Body of pancreas (tissue), 4 donors: ENCODE results near the gene GMDS. TPM values are rescaled to one million over a fixed set of nuclear protein-coding genes. Genes with fewer than 3 reads are reported as not detected.

ENCODE experiments used
- ATAC-seq: fragments of 150-250 bp; one replicate; pipeline ENCODE4 v1.9.1; 2016
- DNase-seq, 4 donors: peaks; one replicate each; pipeline ENCODE4 v3.0.0-alpha.2; 2019
- H3K27ac ChIP-seq, 4 donors: fragments of 200-600 bp; sonication (generic); 1 replicate in 3 of 4; 2 replicates in 1 of 4; pipeline versions ENCODE4 v1.5.1 to v1.6.1; 2016 to 2019; ENCODE audit warnings: mild to moderate bottlenecking in 1 of 4, mixed read lengths in 1 of 4, moderate library complexity in 1 of 4
- H3K27me3 ChIP-seq, 2 donors: fragments of 200-600 bp; sonication (generic); one replicate each; pipeline ENCODE4 v1.6.0; 2016; ENCODE audit warnings: mild to moderate bottlenecking in 1 of 2
- H3K36me3 ChIP-seq, 2 donors: fragments of 200-600 bp; sonication (generic); replicated peaks in 1 of 2; 2 replicates each; pipeline ENCODE4 v1.5.1; 2016; ENCODE audit warnings: low read depth in 2 of 2; ENCODE audit not compliant: insufficient read depth in 1 of 2
- H3K4me1 ChIP-seq: fragments of 200-600 bp; sonication (generic); one replicate; pipeline ENCODE4 v1.6.0; 2016
- H3K4me3 ChIP-seq, 2 donors: fragments of 200-600 bp; sonication (generic); 1 replicate in 1 of 2; 2 replicates in 1 of 2; pipeline ENCODE4 v1.5.1; 2016 to 2019
- H3K9me3 ChIP-seq, 3 donors: fragments of 200-600 bp; sonication (generic); 1 replicate in 2 of 3; 2 replicates in 1 of 3; pipeline ENCODE4 v1.5.1; 2016
- POLR2A ChIP-seq, 3 donors: fragments of 450-650 bp; IDR thresholded peaks; one replicate each; pipeline ENCODE4 v1.6.1; 2016; ENCODE audit warnings: antibody characterized with exemption in 3 of 3, mild to moderate bottlenecking in 2 of 3
- WGBS, 2 donors: methylation state at CpG; one replicate each; pipeline ENCODE4 v1.1.5; 2017; 5-methylcytosine and 5-hydroxymethylcytosine counted together
- intact Hi-C: fragments of 100-400 bp; cut with DNase I; formaldehyde crosslinking; loops from one replicate; pipeline ENCODE4 v1.15.1; 2023
- total RNA-seq, 2 donors: library from RNA; depleted of rRNA; stranded (reverse); fragments of >200 nt; gene quantifications; one replicate each; pipeline ENCODE4 v1.1.0, GENCODE V29; 2016
- TF ChIP-seq, protein P1 (sequence below), 7 experiments: fragments of 450-650 bp in 4 of 7; fragments of 200-600 bp in 3 of 7; sonication (generic) in 3 of 7; IDR thresholded peaks; one replicate each; pipeline ENCODE4 v1.5.1; 2016 to 2019; ENCODE audit warnings: antibody characterized with exemption in 7 of 7

GMDS gene
- total RNA-seq, 2 donors from 2014 or later: 34.5 to 63.3 TPM

DNA sequence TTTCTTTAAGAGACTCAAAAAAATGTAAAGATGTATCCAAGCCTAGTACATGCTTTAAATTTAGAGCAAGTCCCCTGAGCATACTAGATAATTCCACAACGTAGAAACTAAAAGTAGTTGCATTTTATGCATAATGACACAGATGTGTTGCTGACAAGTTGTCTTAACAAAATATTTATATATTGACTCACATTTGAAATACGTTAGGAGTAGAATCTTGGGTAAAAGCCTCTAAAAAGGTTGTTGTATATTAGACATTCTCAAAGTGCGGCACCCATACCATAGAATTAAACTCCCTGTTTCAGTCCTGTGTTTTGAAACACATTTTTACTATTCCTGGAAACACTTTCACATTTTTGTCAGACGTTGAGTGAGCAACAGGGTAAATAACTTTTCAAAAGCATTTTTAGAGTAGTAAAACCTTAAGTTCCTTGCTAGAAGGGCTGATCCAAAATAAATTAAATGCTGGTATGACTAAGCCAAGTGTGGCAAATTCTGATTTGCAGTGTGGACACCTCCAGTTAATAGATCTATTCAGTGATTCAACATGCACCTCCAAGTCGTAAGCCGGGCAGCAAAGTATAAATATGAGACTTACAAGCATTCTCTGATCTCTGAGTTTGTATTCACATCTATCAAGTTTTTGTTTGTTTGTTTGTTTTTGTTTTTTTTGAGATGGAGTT, 97.5 kb downstream of the GMDS start:
- no peak for TF ChIP-seq POLR2A (IDR thresholded peaks at IDR 0.05)
- TF ChIP-seq, protein P1, sequence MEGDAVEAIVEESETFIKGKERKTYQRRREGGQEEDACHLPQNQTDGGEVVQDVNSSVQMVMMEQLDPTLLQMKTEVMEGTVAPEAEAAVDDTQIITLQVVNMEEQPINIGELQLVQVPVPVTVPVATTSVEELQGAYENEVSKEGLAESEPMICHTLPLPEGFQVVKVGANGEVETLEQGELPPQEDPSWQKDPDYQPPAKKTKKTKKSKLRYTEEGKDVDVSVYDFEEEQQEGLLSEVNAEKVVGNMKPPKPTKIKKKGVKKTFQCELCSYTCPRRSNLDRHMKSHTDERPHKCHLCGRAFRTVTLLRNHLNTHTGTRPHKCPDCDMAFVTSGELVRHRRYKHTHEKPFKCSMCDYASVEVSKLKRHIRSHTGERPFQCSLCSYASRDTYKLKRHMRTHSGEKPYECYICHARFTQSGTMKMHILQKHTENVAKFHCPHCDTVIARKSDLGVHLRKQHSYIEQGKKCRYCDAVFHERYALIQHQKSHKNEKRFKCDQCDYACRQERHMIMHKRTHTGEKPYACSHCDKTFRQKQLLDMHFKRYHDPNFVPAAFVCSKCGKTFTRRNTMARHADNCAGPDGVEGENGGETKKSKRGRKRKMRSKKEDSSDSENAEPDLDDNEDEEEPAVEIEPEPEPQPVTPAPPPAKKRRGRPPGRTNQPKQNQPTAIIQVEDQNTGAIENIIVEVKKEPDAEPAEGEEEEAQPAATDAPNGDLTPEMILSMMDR (IDR thresholded peaks at IDR 0.05): no peak
- H3K9me3 ChIP-seq: no peaks in the 10 kb centered on the region
- WGBS, 2 donors: 74% methylated on average over 6 of the region's 6 CpGs
- peaks cover 3% of the 10 kb centered on the region for H3K4me1 ChIP-seq
- intact Hi-C loops: no loop called here
- no peak for ATAC-seq
- no peak for DNase-seq
- H3K4me3 ChIP-seq: no peak overlapping the region
- no peak overlapping the region for H3K27ac ChIP-seq
- no peaks in the 10 kb centered on the region for H3K27me3 ChIP-seq
- H3K36me3 ChIP-seq: no peaks in the 10 kb centered on the region

DNA sequence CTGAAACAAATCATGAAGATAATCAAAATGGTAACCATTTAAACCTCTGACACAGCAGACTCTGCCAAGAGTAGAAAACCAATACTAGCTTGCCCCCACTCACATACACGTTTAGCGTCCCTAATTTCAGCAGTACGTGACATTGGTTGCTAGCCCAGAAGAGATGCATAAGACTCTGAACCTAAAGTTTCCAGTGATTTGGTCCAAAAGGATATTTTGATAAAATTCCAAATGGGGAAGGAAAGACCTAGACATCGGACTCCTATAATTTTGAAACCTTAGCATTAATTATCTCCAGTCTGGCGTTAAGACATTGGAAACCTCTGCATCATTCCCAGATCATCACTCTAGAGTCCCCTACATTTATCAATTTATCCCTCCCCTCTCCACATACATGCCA, 98.1 kb downstream of the GMDS start:
- intact Hi-C loops: no loop called here

DNA sequence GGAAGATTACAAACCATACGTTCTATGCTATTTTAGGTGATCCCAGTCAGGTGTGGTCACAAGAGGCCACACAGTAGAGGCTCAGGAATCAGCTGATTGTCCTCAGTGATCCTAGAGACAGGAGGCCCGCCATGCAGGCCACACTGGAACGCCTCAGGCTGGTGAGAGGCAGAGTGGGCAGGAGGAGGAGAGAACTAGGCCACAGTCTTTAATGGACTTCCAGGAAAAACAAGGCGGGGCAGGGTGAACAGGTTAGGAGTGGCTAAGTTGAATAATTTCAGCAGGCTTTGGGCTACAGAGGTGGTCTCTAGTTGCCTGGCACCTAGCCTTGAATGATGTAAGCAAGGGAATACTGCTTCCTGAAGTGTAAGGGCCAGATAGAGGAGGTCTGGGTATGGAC, 101.2 kb downstream of the GMDS start:
- no peaks in the 10 kb centered on the region for H3K4me1 ChIP-seq
- ATAC-seq (no peak), DNase-seq (no peak)
- H3K27me3 ChIP-seq: no peaks in the 10 kb centered on the region
- H3K27ac ChIP-seq: no peak overlapping the region
- TF ChIP-seq POLR2A (IDR thresholded peaks at IDR 0.05): no peak
- TF ChIP-seq, protein P1 (IDR thresholded peaks at IDR 0.05): no peak
- intact Hi-C loops: no loop called here
- no peaks in the 10 kb centered on the region for H3K9me3 ChIP-seq
- H3K36me3 ChIP-seq: no peaks in the 10 kb centered on the region
- H3K4me3 ChIP-seq: no peak overlapping the region
- WGBS, 2 donors: 88 to 90% methylated on average over 4 of the region's 4 CpGs

More for the DNA sequence above, 98.1 kb downstream of the GMDS start:
- no peaks in the 10 kb centered on the region for H3K9me3 ChIP-seq
- no peak for TF ChIP-seq POLR2A (IDR thresholded peaks at IDR 0.05)
- TF ChIP-seq, protein P1 (IDR thresholded peaks at IDR 0.05): no peak
- no peak overlapping the region for H3K27ac ChIP-seq
- no peaks in the 10 kb centered on the region for H3K27me3 ChIP-seq
- WGBS, 2 donors: 89 to 93% methylated on average over 5 of the region's 5 CpGs
- peaks cover 3% of the 10 kb centered on the region for H3K4me1 ChIP-seq
- no peak overlapping the region for H3K4me3 ChIP-seq
- H3K36me3 ChIP-seq: no peaks in the 10 kb centered on the region
- no peak for DNase-seq
- no peak for ATAC-seq

DNA sequence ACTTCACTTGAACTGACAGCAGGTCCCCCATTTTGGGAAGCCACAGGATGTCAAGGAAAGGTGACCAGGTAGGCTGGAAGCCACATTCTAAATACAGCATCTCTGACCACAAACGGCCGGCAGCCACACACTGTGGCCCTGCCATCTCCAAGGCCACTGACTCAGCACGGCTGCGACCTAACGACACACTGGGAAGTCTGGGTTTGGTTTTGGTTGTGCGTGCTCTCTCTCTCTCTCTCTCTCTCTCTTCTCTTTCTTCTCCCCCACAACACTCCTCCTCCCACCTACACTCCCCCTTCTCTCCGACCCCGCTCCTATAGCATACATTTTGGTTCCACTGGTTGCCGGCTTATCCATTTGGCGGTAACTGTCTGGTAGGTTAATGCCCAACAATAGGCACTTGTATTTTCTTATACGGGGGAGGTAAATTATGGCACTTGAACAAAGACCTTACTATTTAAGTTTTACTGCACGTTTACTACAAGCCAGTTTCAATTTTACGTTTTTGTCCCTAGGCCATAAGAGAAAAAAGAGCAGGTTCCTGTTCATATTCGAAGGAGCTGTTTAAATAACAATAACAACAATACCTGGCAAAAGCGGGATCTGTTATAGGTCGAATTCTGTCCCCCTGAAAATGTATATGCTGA, 103.6 kb downstream of the GMDS start:
- WGBS, 2 donors: 60 to 83% methylated on average over 16 of the region's 16 CpGs
- intact Hi-C loops: no loop called here
- Histone ChIP-seq H3K9me3 (no peaks in the 10 kb centered on the region), H3K4me3 (no peak overlapping the region), H3K4me1 (no peaks in the 10 kb centered on the region), H3K36me3 (no peaks in the 10 kb centered on the region), H3K27me3 (no peaks in the 10 kb centered on the region), H3K27ac (no peak overlapping the region)
- ATAC-seq: peak; percentile 42
- DNase-seq: no peak
- no peak for TF ChIP-seq POLR2A (IDR thresholded peaks at IDR 0.05)
- TF ChIP-seq, protein P1 (IDR thresholded peaks at IDR 0.05): no peak
